Mesodermal cell (in vitro differentiated cells): ENCODE results near the gene KRT6A.

Source experiments
- H3K27ac ChIP-seq: 2 replicates; pipeline ENCODE4 v1.7.0; 2013; ENCODE audit warnings: mild to moderate bottlenecking, low read depth, low read length, moderate library complexity; ENCODE audit not compliant: severe bottlenecking
- H3K36me3 ChIP-seq: 2 replicates; pipeline ENCODE4 v1.7.1; 2013; ENCODE audit warnings: mild to moderate bottlenecking, low read length, moderate library complexity; ENCODE audit not compliant: control insufficient read depth, insufficient read depth
- H3K4me1 ChIP-seq: one replicate; pipeline ENCODE4 v1.7.1; 2013; ENCODE audit warnings: mild to moderate bottlenecking, low read length; ENCODE audit not compliant: insufficient read depth, control insufficient read depth, poor library complexity, severe bottlenecking
- H3K4me3 ChIP-seq: 2 replicates; pipeline ENCODE4 v1.7.0; 2013; ENCODE audit warnings: low read length, control low read depth, mild to moderate bottlenecking; ENCODE audit not compliant: insufficient read depth, poor library complexity, severe bottlenecking; ENCODE audit errors: extremely low read depth
- H3K9me3 ChIP-seq: 2 replicates; pipeline ENCODE4 v1.7.1; 2013; ENCODE audit warnings: mild to moderate bottlenecking, low read length, moderate library complexity; ENCODE audit not compliant: control insufficient read depth
- WGBS, 2 experiments: methylation state at CpG; one replicate each; pipeline ENCODE4 v1.1.5; 2013; ENCODE audit warnings: missing lambda C conversion rate in 2 of 2; ENCODE audit not compliant: insufficient coverage in 2 of 2; 5-methylcytosine and 5-hydroxymethylcytosine counted together

The KRT6A gene

GRCh38 chr12:52524241-52524897, 31.3 kb upstream of the KRT6A start:
- Histone ChIP-seq H3K27ac (no peak overlapping the region), H3K4me3 (no peak overlapping the region), H3K9me3 (no peaks in the 10 kb centered on the region), H3K36me3 (no peaks in the 10 kb centered on the region), H3K4me1 (peaks cover 16% of the 10 kb centered on the region)
- WGBS, 2 experiments: 87 to 90% methylated on average over 5 to 6 of the region's 6 CpGs

- no peaks in the 10 kb centered on the region for H3K36me3 ChIP-seq
- H3K4me1 ChIP-seq: peaks cover 16% of the 10 kb centered on the region
- no peak overlapping the region for H3K27ac ChIP-seq
- no peak overlapping the region for H3K4me3 ChIP-seq
- WGBS, 2 experiments: 86% methylated on average over 2 of the region's 4 CpGs; no CpG with 5 or more reads in 1 of the 2 experiments
- no peaks in the 10 kb centered on the region for H3K9me3 ChIP-seq
Measured at GRCh38 chr12:52523824-52524223, 30.8 kb upstream of the KRT6A start.

- H3K9me3 ChIP-seq: no peaks in the 10 kb centered on the region
- peaks cover 16% of the 10 kb centered on the region for H3K4me1 ChIP-seq
- H3K27ac ChIP-seq: no peak overlapping the region
- H3K4me3 ChIP-seq: no peak overlapping the region
- H3K36me3 ChIP-seq: no peaks in the 10 kb centered on the region
- WGBS, 2 experiments: 83 to 95% methylated on average over 4 to 9 of the region's 10 CpGs
Measured at GRCh38 chr12:52522346-52523011, 29.4 kb upstream of the KRT6A start.

- WGBS, 2 experiments: 83 to 84% methylated on average over 6 to 9 of the region's 10 CpGs
- Histone ChIP-seq H3K4me1 (peaks cover 16% of the 10 kb centered on the region), H3K4me3 (no peak overlapping the region), H3K36me3 (no peaks in the 10 kb centered on the region), H3K27ac (no peak overlapping the region), H3K9me3 (no peaks in the 10 kb centered on the region)
Measured at GRCh38 chr12:52521568-52522266, 28.7 kb upstream of the KRT6A start.

- Histone ChIP-seq H3K4me1 (peaks cover 16% of the 10 kb centered on the region), H3K4me3 (no peak overlapping the region), H3K27ac (no peak overlapping the region), H3K9me3 (no peaks in the 10 kb centered on the region), H3K36me3 (no peaks in the 10 kb centered on the region)
- WGBS, 2 experiments: 77 to 87% methylated on average over 8 of the region's 10 CpGs
Measured at GRCh38 chr12:52521175-52521567, 28.1 kb upstream of the KRT6A start.

DNA sequence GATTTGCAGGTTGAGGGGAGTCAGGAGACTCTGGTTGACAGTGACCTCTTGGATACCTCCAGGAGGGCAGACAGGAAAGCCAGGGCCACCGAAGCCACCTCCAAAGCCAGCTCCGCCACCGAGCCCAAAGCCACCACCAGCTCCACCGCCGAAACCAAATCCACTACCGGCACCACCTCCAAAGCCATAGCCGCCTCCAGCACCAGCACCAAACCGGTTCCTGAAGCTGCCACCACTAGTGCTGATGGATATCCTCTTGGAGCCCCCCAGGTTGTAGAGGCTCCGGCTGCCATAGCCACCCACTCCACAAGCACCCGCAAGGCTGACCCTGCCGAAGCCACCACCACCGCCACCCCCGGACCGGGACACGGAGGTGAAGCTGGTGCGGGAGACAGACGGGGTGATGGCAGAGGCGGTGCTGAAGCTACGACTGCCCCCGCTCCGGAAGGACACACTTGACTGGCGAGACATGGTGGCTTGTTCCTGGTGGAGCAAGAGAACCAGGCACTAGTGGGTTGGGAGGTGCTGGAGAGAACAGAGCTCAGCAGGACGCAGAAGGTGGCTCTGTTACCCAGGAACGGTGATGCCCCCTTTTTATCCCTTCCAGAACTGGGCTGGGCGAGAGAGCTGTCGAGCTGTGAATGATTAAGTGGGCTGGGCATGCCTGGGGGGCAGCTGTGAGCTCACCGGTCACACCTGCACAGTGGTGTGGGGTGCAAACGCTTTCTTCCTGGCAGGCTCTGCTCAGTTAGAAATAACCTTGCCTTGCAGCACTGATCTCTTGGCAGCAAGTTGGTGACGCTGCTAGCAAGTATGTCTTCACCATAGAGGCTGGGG, 27.0 kb upstream of the KRT6A start, which contains the start of gene KRT5:
Gene KRT5 (minus strand): TSS at position 569 of the 837 bp plus-strand sequence. CDS start 98 bp downstream, at position 471.
- Histone ChIP-seq H3K27ac (no peak within 1 kb of the TSS), H3K9me3 (no peaks in the 10 kb centered on the region), H3K4me1 (peaks cover 16% of the 10 kb centered on the region), H3K36me3 (no peaks in the 10 kb centered on the region), H3K4me3 (no peak within 1 kb of the TSS)
- 93 to 96% methylated on average over 18 to 28 of the region's 29 CpGs for WGBS, 2 experiments

- WGBS, 2 experiments: 94% methylated on average over 2 to 3 of the region's 3 CpGs
- Histone ChIP-seq H3K27ac (no peak overlapping the region), H3K4me3 (no peak overlapping the region), H3K36me3 (no peaks in the 10 kb centered on the region), H3K4me1 (peaks cover 16% of the 10 kb centered on the region), H3K9me3 (no peaks in the 10 kb centered on the region)
Measured at GRCh38 chr12:52519387-52519703, 26.3 kb upstream of the KRT6A start.

DNA sequence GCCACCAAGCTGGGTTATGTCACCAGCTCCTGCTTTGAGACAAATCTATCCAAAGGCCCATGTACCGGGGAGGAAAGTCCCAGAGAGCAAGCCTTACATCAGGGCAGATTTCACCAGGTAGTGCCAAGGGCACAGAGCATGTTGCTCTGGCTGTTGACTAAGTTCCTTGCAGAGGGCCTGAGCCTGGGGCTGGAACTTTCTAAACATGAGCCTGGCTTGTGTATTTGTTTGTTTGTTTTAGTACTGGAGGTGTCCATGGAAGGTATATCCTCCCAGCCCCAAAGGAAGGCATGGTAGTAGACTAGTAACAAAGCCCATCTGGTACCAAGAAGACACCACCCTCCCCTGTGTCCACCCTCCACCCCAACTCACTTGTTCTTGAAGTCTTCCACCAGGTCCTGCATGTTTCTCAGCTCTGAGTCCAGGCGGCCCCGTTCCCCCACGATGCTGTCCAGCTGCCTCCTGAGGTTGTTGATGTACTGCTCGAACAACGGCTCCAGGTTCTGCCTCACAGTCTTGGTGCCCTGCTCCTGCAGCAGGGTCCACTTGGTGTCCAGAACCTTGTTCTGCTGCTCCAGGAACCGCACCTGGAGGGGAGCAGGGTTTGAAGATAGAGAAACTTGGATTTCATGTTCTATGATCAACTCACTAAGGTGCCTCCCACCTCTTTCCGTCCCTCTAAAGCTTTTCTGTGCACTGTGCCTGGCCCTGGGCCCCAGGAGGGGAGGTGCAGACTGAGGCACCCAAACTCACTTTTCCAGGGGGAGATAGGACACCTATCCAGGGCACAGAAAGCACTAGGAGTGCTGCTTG, 25.7 kb upstream of the KRT6A start:
- no peak overlapping the region for H3K4me3 ChIP-seq
- no peak overlapping the region for H3K27ac ChIP-seq
- H3K4me1 ChIP-seq: peaks cover 16% of the 10 kb centered on the region
- 86 to 90% methylated on average over 2 to 4 of the region's 8 CpGs for WGBS, 2 experiments
- H3K9me3 ChIP-seq: no peaks in the 10 kb centered on the region
- no peaks in the 10 kb centered on the region for H3K36me3 ChIP-seq

- 86% methylated on average over 1 to 2 of the region's 5 CpGs for WGBS, 2 experiments
Measured at GRCh38 chr12:52517888-52518287, 24.8 kb upstream of the KRT6A start.

More at GRCh38 chr12:52517888-52518287, 24.8 kb upstream of the KRT6A start:
- no peaks in the 10 kb centered on the region for H3K36me3 ChIP-seq
- no peak overlapping the region for H3K4me3 ChIP-seq
- H3K9me3 ChIP-seq: no peaks in the 10 kb centered on the region
- H3K27ac ChIP-seq: no peak overlapping the region
- peaks cover 16% of the 10 kb centered on the region for H3K4me1 ChIP-seq
